SJSA1 (cell line): ENCODE measurements around the gene GLIPR2. TPM values are rescaled to one million over a fixed set of nuclear protein-coding genes. Genes with fewer than 3 reads are reported as not detected.
"Not testable (repeated sequence)": the region's sequence is repeated elsewhere in the genome, so short reads cannot be mapped to it uniquely, and the experiment has no call there.

Experiments used
- DNase-seq, 2 experiments: peaks; one replicate each; pipeline ENCODE4 v3.0.0-alpha.2; 2015 to 2020; ENCODE audit warnings: low spot score in 2 of 2, low read depth in 1 of 2
- H3K27ac ChIP-seq: fragments of 250-450 bp; sonication (Bioruptor Pico); 2 replicates; pipeline ENCODE4 v1.5.1; 2020; ENCODE audit warnings: mild to moderate bottlenecking, moderate library complexity
- H3K27me3 ChIP-seq: fragments of 250-450 bp; sonication (Bioruptor Pico); replicated peaks from 2 replicates; pipeline ENCODE4 v1.5.1; 2020; ENCODE audit warnings: mild to moderate bottlenecking, moderate library complexity
- H3K36me3 ChIP-seq: fragments of 250-450 bp; sonication (Bioruptor Pico); 2 replicates; pipeline ENCODE4 v1.5.1; 2020; ENCODE audit warnings: mild to moderate bottlenecking
- H3K4me1 ChIP-seq: fragments of 250-450 bp; sonication (Bioruptor Pico); replicated peaks from 2 replicates; pipeline ENCODE4 v1.6.1; 2021; ENCODE audit warnings: mild to moderate bottlenecking
- H3K4me3 ChIP-seq: fragments of 250-450 bp; sonication (Bioruptor Pico); 2 replicates; pipeline ENCODE4 v1.5.1; 2020; ENCODE audit warnings: mild to moderate bottlenecking
- H3K9me3 ChIP-seq: fragments of 250-450 bp; sonication (Bioruptor Pico); replicated peaks from 2 replicates; pipeline ENCODE4 v1.5.1; 2020; ENCODE audit warnings: mild to moderate bottlenecking
- total RNA-seq: library from RNA; depleted of rRNA; stranded (reverse); fragments of >200 nt; shearing (Covaris generic); gene quantifications from 2 replicates; pipeline ENCODE4 v1.2.3, GENCODE V29; 2014; rRNA removed

Gene GLIPR2, protein sequence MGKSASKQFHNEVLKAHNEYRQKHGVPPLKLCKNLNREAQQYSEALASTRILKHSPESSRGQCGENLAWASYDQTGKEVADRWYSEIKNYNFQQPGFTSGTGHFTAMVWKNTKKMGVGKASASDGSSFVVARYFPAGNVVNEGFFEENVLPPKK
- total RNA-seq, result 29.8 and 37.3 TPM in 2 replicates

DNA sequence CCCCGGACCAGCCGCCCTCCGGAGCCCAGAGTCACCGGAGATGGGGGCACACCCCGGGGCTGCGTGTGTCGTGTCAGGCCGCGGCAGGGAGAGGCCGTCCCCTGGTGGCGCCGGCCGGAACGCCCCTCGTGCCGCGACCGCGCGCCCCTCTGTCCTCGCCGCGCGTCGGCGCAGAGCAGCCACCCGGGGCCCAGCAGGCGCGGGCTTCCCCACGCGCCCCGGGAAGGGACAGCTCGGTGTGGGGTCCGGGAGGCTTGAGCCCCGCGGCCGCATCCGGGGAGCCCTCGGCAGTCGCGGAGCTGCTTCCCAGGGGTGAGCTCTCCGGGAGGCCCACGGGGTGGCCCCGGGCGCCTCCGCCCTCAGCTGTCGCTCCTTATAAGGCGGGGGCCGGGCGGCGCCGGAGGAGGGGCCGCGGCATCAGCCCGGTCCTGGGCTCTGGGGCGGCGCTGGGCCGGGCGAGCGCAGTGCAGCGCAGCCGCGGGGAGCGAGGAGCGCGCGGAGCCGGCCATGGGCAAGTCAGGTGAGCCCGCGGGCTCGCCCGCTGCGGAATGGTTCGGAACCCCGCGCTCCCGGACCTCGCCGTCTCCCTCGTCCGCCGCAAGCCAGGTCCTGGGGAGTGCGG lies at the start of gene GLIPR2:
TSS of gene GLIPR2 (plus strand) at position 462 of the 622 bp plus-strand sequence. CDS start at position 508, 46 bp downstream.
- Histone ChIP-seq H3K9me3 (no peaks in the 10 kb centered on the region), H3K4me1 (peaks cover 26% of the 10 kb centered on the region), H3K27me3 (no peaks in the 10 kb centered on the region), H3K4me3 (peak within 1 kb of the TSS; percentile 81), H3K36me3 (peaks cover 3% of the 10 kb centered on the region; the same call in 1 of the 2 replicates), H3K27ac (peak within 1 kb of the TSS; percentile 64)
- DNase-seq, result peak; percentile 58 to 64

DNA sequence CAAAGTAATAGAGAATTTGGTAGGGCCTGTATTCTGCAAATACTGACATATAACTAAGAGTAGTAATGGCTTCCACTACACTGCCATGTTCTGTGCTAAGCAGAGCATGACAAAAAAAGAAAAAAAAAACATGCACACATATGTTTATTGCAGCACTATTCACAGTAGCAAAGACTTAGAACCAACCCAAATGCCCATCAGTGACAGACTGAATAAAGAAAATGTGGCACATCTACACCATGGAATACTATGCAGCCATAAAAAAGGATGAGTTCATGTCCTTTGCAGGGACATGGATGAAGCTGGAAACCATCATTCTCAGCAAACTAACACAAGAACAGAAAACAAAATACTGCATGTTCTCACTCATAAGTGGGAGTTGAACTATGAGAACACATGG lies 49.5 kb upstream of the GLIPR2 start:
- H3K4me1 ChIP-seq, result peaks cover 22% of the 10 kb centered on the region
- not testable (repeated sequence) for H3K9me3 ChIP-seq, H3K27ac ChIP-seq, DNase-seq, H3K36me3 ChIP-seq, H3K27me3 ChIP-seq, H3K4me3 ChIP-seq

DNA sequence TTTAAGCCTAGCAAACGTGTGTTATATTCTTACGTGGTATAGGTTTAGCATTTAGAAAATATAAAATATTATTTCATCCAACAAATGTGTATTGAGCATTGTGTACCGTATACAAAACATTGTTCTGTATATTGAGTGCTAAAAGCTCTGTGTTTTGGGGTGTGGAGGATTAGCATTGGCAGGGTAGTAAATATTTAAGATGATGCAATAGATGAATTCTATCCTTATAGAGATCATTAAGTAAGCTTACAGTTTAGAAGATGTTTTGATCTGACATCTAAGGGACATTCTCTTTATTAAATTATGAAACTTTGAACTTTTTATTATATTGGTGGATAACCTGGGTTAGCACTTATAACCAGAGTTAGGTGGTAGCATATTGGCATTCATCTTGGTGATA lies 48.5 kb upstream of the GLIPR2 start:
- Histone ChIP-seq H3K27me3 (no peaks in the 10 kb centered on the region), H3K36me3 (no peaks in the 10 kb centered on the region), H3K4me1 (peaks cover 31% of the 10 kb centered on the region), H3K27ac (no peak overlapping the region), H3K9me3 (no peaks in the 10 kb centered on the region), H3K4me3 (no peak overlapping the region)
- no peak for DNase-seq

DNA sequence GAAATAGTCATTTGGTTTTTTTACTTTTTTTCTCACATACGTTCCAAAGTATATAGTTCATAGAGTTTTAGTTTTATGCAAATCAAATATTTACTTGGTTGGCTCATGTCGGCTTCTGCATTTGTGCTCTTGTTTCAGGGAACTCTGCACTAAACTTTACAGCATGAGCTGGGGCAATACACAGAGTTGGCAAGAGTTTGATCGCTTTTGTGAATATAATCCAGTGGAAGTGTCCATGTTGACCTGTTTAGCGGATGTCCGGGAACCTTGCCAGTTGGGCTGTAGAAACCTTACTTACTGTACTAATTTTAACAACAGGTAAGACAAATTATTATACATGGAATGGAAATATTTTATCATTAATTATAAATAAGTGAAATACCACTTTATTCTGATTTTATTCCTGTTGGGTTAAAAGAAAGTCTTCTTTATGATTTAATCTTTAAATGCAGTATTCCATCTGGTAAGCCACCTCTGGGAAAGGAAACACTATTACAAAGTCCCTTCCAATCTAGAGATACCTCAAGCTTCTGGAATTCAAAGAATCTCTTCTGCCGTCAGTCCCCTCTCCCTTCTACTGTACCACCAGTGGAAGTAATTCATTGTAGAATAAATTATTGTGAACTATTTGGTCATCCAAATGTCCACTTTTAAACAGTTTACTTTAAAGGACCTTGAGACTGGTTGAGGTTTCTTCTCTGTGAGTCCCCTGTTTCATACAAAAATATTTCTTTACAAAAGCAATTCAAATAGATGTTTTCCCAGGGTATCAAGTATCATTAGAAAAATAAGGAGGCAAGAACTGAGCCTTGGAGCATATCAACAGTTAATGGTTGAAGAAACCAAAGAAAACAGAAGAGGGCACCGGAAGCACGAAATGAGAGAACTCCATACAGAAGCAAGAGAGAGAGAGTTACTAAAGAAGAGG lies 45.2 kb upstream of the GLIPR2 start:
- Histone ChIP-seq H3K36me3 (no peaks in the 10 kb centered on the region), H3K27me3 (no peaks in the 10 kb centered on the region), H3K4me3 (no peak overlapping the region), H3K27ac (peak overlapping the region; percentile 97), H3K9me3 (no peaks in the 10 kb centered on the region), H3K4me1 (peaks cover 31% of the 10 kb centered on the region)
- peak; percentile 47 to 85 for DNase-seq

DNA sequence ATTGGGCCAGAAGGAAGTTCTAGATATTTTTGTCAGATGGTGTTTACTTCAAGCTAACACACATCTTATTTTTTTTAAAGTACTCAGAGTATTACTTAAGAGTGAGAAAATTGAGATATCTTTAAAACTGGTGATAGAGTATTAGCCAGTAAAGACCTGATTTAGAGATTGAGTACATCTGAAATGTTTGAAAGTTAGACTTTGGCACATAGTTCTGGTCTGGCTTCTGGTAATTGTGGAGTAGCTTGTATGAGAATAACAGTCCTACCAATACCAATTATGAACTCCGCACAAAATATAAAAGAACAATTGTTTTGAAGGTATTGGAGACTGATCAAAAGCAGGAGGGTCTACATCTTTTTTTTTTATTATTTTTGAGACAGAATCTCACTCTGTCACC lies 44.5 kb upstream of the GLIPR2 start:
- peak overlapping the region; percentile 97 for H3K27ac ChIP-seq
- no peak for DNase-seq
- H3K36me3 ChIP-seq, result no peaks in the 10 kb centered on the region
- no peaks in the 10 kb centered on the region for H3K9me3 ChIP-seq
- no peaks in the 10 kb centered on the region for H3K27me3 ChIP-seq
- no peak overlapping the region for H3K4me3 ChIP-seq
- H3K4me1 ChIP-seq, result peaks cover 31% of the 10 kb centered on the region

DNA sequence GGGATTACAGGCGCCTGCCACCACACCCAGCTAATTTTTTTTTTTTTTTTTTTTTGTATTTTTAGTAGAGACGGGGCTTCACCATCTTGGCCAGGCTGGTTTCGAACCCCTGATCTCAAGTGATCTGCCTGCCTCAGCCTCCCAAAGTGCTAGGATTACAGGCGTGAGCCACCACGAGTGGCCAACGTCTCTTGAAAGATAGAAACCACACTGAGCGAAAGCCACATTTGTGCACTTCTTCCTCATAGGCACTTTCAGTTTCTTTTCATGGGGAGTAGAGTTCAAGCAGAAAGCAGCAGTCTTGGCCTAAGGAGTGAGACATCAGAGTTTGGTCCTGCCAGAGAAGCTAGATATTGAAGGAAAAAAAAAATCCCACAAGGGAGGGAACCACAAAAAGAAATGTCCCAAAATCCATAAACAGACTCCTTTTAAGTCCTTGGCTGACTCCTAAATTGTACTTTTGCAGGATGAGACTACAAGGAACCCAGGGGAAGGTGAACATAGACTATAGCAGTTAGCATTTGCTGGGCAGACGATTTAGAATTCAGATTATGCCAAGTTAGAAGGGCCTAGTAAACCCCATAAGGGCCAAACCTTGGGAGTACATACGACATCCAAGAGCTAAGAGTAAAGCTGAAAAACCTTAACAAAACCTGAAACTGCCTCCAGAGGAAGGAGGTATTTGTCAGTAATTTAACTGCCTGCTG lies 43.9 kb upstream of the GLIPR2 start:
- peak overlapping the region; percentile 97 for H3K27ac ChIP-seq
- no peak for DNase-seq
- no peaks in the 10 kb centered on the region for H3K36me3 ChIP-seq
- peaks cover 31% of the 10 kb centered on the region for H3K4me1 ChIP-seq
- no peak overlapping the region for H3K4me3 ChIP-seq
- no peaks in the 10 kb centered on the region for H3K9me3 ChIP-seq
- H3K27me3 ChIP-seq, result no peaks in the 10 kb centered on the region

DNA sequence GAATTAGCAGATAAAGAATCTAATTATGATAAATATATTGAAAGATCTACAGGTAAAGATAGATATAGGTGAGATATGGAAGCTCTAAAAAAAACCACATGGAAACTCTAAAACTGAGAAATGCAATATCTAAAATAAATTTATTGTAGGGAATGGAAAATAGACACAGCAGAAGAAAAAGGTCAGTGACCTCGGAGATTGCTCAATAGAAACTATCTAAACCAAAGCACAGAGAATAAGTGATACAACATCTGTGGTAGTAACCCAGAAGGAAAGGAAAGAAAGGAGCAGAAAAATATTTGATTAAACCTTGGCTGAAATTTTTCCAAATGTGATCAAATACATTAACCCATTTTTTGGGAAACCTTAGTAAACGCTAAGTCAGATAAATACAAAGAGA lies 43.1 kb upstream of the GLIPR2 start:
- DNase-seq, result no peak
- H3K27me3 ChIP-seq, result no peaks in the 10 kb centered on the region
- no peaks in the 10 kb centered on the region for H3K9me3 ChIP-seq
- H3K36me3 ChIP-seq, result no peaks in the 10 kb centered on the region
- H3K27ac ChIP-seq, result no peak overlapping the region
- peaks cover 31% of the 10 kb centered on the region for H3K4me1 ChIP-seq
- H3K4me3 ChIP-seq, result no peak overlapping the region

DNA sequence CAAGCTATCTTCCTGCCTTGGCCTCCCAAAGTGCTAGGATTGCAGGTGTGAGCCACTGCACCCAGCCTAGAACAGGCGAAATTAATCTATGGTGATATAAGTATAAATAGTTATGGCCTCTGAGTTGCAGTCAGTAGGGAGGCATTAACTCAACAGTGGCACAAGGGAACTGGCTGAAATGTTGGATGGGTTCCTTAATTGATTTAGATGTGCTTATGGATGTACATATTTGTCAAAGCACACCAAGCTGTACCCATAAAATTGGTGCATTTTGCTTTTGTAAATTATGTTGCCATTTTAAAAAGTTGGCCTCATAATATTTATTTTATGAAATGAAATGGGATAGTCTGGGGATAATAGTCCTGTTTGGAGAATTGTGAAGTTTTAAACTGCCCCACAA lies 36.8 kb upstream of the GLIPR2 start:
- Histone ChIP-seq H3K9me3 (no peaks in the 10 kb centered on the region), H3K27ac (no peak overlapping the region), H3K36me3 (no peaks in the 10 kb centered on the region), H3K4me3 (no peak overlapping the region), H3K4me1 (peaks cover 35% of the 10 kb centered on the region), H3K27me3 (no peaks in the 10 kb centered on the region)
- no peak for DNase-seq

DNA sequence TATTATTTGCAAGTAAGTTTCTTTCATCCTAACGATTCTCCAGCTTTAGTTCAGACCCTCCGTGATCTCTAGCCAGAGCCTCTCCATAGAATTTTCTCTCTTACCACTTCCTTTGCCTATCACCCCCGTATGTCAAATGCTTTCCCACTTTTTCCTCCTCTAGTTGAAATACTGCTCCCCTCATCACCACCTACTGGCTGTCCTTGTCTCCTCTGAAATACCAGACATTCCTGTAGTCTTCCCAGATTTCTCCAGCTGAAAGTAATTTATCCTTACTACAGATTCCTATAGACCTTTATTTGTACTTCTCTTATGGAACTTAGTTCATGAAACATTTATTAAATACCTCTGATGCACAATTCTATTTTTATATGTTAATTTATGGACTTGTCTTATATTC lies 36.0 kb upstream of the GLIPR2 start:
- peak overlapping the region; percentile 78 for H3K27ac ChIP-seq
- no peaks in the 10 kb centered on the region for H3K9me3 ChIP-seq
- peaks cover 35% of the 10 kb centered on the region for H3K4me1 ChIP-seq
- DNase-seq, result peak in 1 of 2 experiments; percentile 50
- no peaks in the 10 kb centered on the region for H3K36me3 ChIP-seq
- H3K4me3 ChIP-seq, result no peak overlapping the region
- no peaks in the 10 kb centered on the region for H3K27me3 ChIP-seq

DNA sequence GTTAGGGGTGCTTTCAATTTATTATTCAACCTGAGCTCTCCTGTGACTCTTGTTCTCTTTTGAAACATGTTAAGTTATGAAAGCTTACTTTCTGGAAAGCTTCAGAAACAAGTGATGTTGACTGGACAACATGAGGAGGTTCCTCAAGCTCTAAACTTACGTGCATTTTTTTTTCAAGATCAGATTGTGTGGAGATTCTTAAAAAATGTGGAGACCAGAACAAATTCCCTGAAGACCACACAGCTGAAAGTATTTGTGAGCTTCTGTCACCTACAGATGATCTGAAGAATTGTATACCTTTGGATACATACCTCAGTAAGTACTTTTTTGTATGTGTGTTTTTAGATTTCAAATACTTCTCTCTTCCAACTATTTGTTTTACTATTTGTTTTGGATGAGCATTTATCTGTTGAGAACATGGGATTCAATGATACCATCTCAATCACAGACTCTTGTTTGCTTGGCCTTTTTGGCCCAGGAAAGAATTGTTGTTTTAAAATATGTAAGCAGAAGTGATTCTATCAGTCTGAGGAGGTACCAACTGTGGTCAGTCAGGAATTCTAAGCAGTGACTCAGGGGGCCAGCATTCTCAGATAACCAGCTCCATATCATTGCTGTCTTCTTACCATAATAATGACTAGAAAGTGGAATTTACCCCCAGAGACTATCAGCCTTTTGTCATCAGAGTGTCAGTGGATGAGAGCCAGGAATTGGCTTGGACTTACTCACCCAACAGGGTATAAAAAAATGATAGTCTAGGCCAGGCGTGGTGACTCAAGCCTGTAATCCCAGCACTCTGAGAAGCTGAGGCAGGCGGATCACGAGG lies 34.4 kb upstream of the GLIPR2 start:
- peak; percentile 82 to 93 for DNase-seq
- Histone ChIP-seq H3K4me3 (no peak overlapping the region), H3K27me3 (no peaks in the 10 kb centered on the region), H3K27ac (peak overlapping the region; percentile 78), H3K4me1 (peaks cover 35% of the 10 kb centered on the region), H3K9me3 (no peaks in the 10 kb centered on the region), H3K36me3 (no peaks in the 10 kb centered on the region)

DNA sequence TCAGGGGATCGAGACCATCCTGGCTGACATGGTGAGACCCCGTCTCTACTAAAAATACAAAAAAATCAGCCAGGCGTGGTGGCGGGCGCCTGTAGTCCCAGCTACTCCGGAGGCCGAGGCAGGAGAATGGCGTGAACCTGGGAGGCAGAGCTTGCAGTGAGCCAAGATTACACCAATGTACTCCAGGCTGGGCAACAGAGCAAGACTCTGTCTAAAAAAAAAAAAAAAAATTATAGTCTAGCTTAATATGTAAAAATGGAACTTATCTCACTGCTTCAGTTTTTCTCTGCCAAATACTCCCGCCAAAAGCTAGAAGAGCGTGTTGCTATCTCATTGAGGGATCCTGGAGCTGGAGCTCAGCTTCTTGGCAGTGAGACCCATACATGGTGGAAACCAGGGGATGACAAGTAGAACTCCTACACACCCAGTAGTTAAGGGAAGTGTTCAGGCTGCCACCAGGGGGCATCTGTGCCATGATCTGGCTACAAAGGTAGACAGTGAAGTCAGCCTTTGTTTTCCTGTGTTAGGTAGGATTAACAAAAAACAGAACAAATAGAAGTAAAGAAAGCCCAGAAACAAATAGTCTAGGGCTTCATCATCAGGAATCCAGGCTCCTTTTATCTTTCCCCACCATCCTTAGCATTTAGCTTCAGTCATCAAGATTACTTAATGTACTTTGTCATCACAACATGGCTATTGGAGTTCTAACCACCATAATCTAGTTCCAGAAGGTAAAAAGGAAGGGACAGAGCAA lies 33.6 kb upstream of the GLIPR2 start:
- Histone ChIP-seq H3K4me3 (no peak overlapping the region), H3K27me3 (no peaks in the 10 kb centered on the region), H3K36me3 (no peaks in the 10 kb centered on the region), H3K9me3 (no peaks in the 10 kb centered on the region), H3K27ac (peak overlapping the region; percentile 77), H3K4me1 (peaks cover 35% of the 10 kb centered on the region)
- peak; percentile 60 to 77 for DNase-seq

DNA sequence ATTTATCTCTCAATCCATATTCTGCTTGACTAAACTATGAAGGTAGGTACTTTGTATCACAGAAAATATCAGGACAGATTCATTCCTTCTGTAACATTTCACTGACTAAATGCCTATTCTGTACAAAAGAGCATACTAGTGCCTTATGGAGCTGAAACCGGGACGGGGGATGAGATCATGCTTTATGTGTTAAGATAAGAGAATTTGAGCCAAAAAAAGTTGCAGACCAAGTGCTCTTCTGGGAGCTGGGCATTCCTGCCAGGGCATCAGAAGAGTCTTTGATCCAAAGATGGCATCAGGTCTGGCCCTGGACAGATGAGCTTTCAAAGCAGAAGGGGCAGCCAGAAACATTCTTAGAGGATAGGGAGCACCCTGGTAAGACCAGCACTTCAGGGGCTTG lies 27.5 kb upstream of the GLIPR2 start:
- Histone ChIP-seq H3K4me3 (no peak overlapping the region), H3K27ac (no peak overlapping the region), H3K9me3 (no peaks in the 10 kb centered on the region), H3K36me3 (no peaks in the 10 kb centered on the region), H3K27me3 (no peaks in the 10 kb centered on the region), H3K4me1 (no peaks in the 10 kb centered on the region)
- no peak for DNase-seq
